GM19043 (cell line): ENCODE measurements around the gene LEFTY1.

Experiments used
- ATAC-seq: cut with Tn5 transposase; IDR thresholded peaks from one replicate; pipeline ENCODE4 v1.9.1; 2021; ENCODE audit warnings: low read depth; ENCODE audit not compliant: unreplicated experiment

Gene LEFTY1

GRCh38 chr1:225876900-225877510 is 11.9 kb downstream of the LEFTY1 start:
- ATAC-seq: no peak

GRCh38 chr1:225875044-225875815 is 13.7 kb downstream of the LEFTY1 start:
- ATAC-seq: no peak

GRCh38 chr1:225874431-225874830 is 14.5 kb downstream of the LEFTY1 start:
- no peak for ATAC-seq

- no peak for ATAC-seq
Measured at GRCh38 chr1:225873281-225873850, 15.6 kb downstream of the LEFTY1 start.

GRCh38 chr1:225872075-225872430 is 16.9 kb downstream of the LEFTY1 start:
- no peak for ATAC-seq

- no peak for ATAC-seq
Measured at GRCh38 chr1:225871359-225872074, 17.4 kb downstream of the LEFTY1 start.

- ATAC-seq: no peak
Measured at GRCh38 chr1:225870911-225871310, 18.0 kb downstream of the LEFTY1 start.

GRCh38 chr1:225868631-225869330 is 20.2 kb downstream of the LEFTY1 start:
- ATAC-seq: no peak

- ATAC-seq: no peak
Measured at GRCh38 chr1:225866981-225867380, 22.0 kb downstream of the LEFTY1 start.

- no peak for ATAC-seq
Measured at GRCh38 chr1:225866061-225866837, 22.7 kb downstream of the LEFTY1 start.

GRCh38 chr1:225865514-225865913 is 23.4 kb downstream of the LEFTY1 start:
- no peak for ATAC-seq

GRCh38 chr1:225863167-225863566 is 25.8 kb downstream of the LEFTY1 start:
- no peak for ATAC-seq

- ATAC-seq: no peak
Measured at GRCh38 chr1:225862581-225862950, 26.4 kb downstream of the LEFTY1 start.

- no peak for ATAC-seq
Measured at GRCh38 chr1:225861834-225862580, 26.9 kb downstream of the LEFTY1 start.

GRCh38 chr1:225860876-225861441 is 28.0 kb downstream of the LEFTY1 start:
- ATAC-seq: no peak

GRCh38 chr1:225860107-225860506 is 28.8 kb downstream of the LEFTY1 start:
- no peak for ATAC-seq

GRCh38 chr1:225859151-225859550 is 29.8 kb downstream of the LEFTY1 start:
- no peak for ATAC-seq

GRCh38 chr1:225857256-225857655 is 31.7 kb downstream of the LEFTY1 start:
- ATAC-seq: no peak
